Naive thymus-derived CD4-positive, alpha-beta T cell (primary cell): ENCODE measurements around the gene CCNJL. TPM values are rescaled to one million over a fixed set of nuclear protein-coding genes. Genes with fewer than 3 reads are reported as not detected.

Experiments used
- ATAC-seq: fragments of 150-1000 bp; cut with Tn5 transposase; 2 replicates; pipeline ENCODE4 v1.10.0; 2021; ENCODE audit warnings: mild to moderate bottlenecking, moderate library complexity
- CTCF ChIA-PET: fragments of 350-600 bp; sonication (Branson Sonifier 250); formaldehyde crosslinking; loops from one replicate; lab custom pipeline; 2021; ENCODE audit warnings: antibody characterized with exemption; lab: Charles Lee
- POLR2A ChIA-PET: fragments of 350-600 bp; sonication (Branson Sonifier 250); formaldehyde crosslinking; loops from one replicate; lab custom pipeline; 2021; ENCODE audit warnings: antibody characterized with exemption, inconsistent platforms; lab: Charles Lee
- DNase-seq, 9 donors: peaks; one replicate each; pipeline versions ENCODE4 v3.0.0 to v3.0.0-alpha.2; 2020 to 2022; ENCODE audit warnings: mixed read lengths in 1 of 9
- H3K27ac ChIP-seq: one replicate; pipeline ENCODE4 v1.7.0; 2013; ENCODE audit warnings: mild to moderate bottlenecking, low read depth, low read length, moderate library complexity
- H3K27me3 ChIP-seq, 2 donors: one replicate each; pipeline ENCODE4 v1.7.0; 2013; ENCODE audit warnings: low read length in 2 of 2, mild to moderate bottlenecking in 2 of 2, moderate library complexity in 2 of 2; ENCODE audit not compliant: control insufficient read depth in 2 of 2, insufficient read depth in 2 of 2
- H3K36me3 ChIP-seq, 3 experiments: 1 replicate in 2 of 3; 2 replicates in 1 of 3; pipeline ENCODE4 v1.7.0; 2013; ENCODE audit warnings: low read length in 3 of 3, mild to moderate bottlenecking in 3 of 3, moderate library complexity in 1 of 3; ENCODE audit not compliant: insufficient read depth in 3 of 3, control insufficient read depth in 2 of 3
- H3K4me1 ChIP-seq, 2 donors: one replicate each; pipeline ENCODE4 v1.7.0; 2013; ENCODE audit warnings: low read length in 2 of 2, mild to moderate bottlenecking in 2 of 2, moderate library complexity in 1 of 2; ENCODE audit not compliant: control insufficient read depth in 2 of 2, insufficient read depth in 2 of 2
- H3K4me3 ChIP-seq: 2 replicates; pipeline ENCODE4 v1.7.0; 2013; ENCODE audit warnings: mild to moderate bottlenecking, low read length
- H3K9me3 ChIP-seq, 3 experiments: 1 replicate in 2 of 3; 2 replicates in 1 of 3; pipeline ENCODE4 v1.7.0; 2013; ENCODE audit warnings: low read length in 3 of 3; ENCODE audit not compliant: control insufficient read depth in 2 of 3
- H3K27ac Mint-ChIP-seq, 9 donors: one replicate each; pipeline ENCODE4 v1.8.0; 2020 to 2022; ENCODE audit warnings: mixed read lengths in 9 of 9, mild to moderate bottlenecking in 8 of 9, moderate library complexity in 5 of 9, inconsistent platforms in 2 of 9
- H3K27me3 Mint-ChIP-seq, 5 donors: one replicate each; pipeline ENCODE4 v1.8.0; 2021 to 2022; ENCODE audit warnings: mixed read lengths in 5 of 5, mild to moderate bottlenecking in 1 of 5
- H3K36me3 Mint-ChIP-seq, 5 donors: one replicate each; pipeline ENCODE4 v1.8.0; 2020 to 2022; ENCODE audit warnings: mixed read lengths in 5 of 5, mild to moderate bottlenecking in 3 of 5, inconsistent platforms in 1 of 5
- H3K4me1 Mint-ChIP-seq, 7 donors: one replicate each; pipeline ENCODE4 v1.8.0; 2020 to 2022; ENCODE audit warnings: mixed read lengths in 7 of 7, mild to moderate bottlenecking in 3 of 7, inconsistent platforms in 1 of 7
- H3K4me3 Mint-ChIP-seq, 10 donors: one replicate each; pipeline ENCODE4 v1.8.0; 2020 to 2022; ENCODE audit warnings: mild to moderate bottlenecking in 10 of 10, mixed read lengths in 10 of 10, moderate library complexity in 6 of 10, inconsistent platforms in 2 of 10
- H3K9me3 Mint-ChIP-seq, 11 donors: one replicate each; pipeline ENCODE4 v1.8.0; 2020 to 2022; ENCODE audit warnings: mixed read lengths in 11 of 11, mild to moderate bottlenecking in 4 of 11, inconsistent platforms in 1 of 11, moderate library complexity in 1 of 11
- intact Hi-C, 2 donors: fragments of 100-400 bp; cut with micrococcal nuclease; formaldehyde crosslinking; loops; one replicate each; pipeline ENCODE4 v1.15.1; 2023
- polyA plus RNA-seq, 2 donors: library from polyadenylated mRNA; unstranded; fragments of 300-500 nt; fragmentation: Illumina TruSeq; gene quantifications; one replicate each; pipeline ENCODE4 v1.2.3, GENCODE V29; 2021
- total RNA-seq, 6 experiments: library from RNA in 5 of 6; stranded (reverse) in 5 of 6; gene quantifications; 1 replicate in 5 of 6; 2 replicates in 1 of 6; pipeline ENCODE4 v1.2.3 and lab custom pipeline; 2021 to 2026

CCNJL gene
- total and polyA plus RNA-seq, 7 experiments from 2014 or later: 0.42 to 2.3 TPM; not detected in 5

DNA sequence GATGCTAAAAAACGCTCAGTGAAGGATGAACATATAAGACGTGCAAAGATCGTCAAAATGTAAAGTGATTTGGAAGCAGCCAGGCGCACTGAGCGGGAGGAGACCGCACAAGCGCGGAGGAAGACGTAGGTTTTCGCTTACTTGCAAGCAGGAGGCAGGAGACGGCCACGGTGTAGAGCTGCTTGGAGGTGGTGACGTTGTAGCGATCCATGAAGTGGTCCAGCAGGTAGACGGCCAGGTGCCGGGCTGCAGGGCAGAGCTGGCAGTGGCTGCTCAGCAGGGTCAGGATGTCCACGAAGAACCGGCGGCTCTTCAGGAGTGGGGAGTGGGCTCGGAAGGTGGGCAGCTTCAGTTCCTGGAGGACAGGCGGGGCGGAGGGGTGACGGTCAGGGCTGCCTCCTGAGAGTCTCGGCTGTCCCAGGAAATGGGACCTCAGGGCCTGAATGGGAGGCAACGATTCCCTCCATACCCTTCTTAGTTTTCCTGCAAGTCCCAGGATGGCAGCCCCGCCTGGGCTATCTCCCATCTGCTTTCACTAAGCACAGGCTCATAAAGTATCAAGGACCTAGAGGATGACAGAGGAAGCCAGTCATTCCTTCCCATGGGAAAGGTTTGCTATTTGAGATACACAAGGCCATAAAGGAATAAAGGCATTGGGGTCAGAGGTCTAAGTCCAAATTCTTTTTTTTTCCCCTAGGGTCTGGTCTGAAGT, 31.8 kb downstream of the CCNJL start:
- Mint-ChIP-seq H3K4me3 (no peak overlapping the region), H3K27ac (no peak overlapping the region), H3K27me3 (peaks cover 0 to 12% (median 9%) of the 10 kb centered on the region in 5 donors), H3K36me3 (no peaks in the 10 kb centered on the region), H3K4me1 (peaks cover 0 to 4% (median 0%) of the 10 kb centered on the region in 7 donors), H3K9me3 (no peaks in the 10 kb centered on the region)
- H3K27me3 ChIP-seq: no peaks in the 10 kb centered on the region
- no peaks in the 10 kb centered on the region for H3K4me1 ChIP-seq
- H3K9me3 ChIP-seq: no peaks in the 10 kb centered on the region
- ATAC-seq: no peak
- H3K4me3 ChIP-seq: no peak overlapping the region
- POLR2A ChIA-PET: no interaction called here
- H3K36me3 ChIP-seq: no peaks in the 10 kb centered on the region
- CTCF ChIA-PET: no interaction called here
- intact Hi-C loops: no loop called here
- DNase-seq: no peak
- no peak overlapping the region for H3K27ac ChIP-seq

DNA sequence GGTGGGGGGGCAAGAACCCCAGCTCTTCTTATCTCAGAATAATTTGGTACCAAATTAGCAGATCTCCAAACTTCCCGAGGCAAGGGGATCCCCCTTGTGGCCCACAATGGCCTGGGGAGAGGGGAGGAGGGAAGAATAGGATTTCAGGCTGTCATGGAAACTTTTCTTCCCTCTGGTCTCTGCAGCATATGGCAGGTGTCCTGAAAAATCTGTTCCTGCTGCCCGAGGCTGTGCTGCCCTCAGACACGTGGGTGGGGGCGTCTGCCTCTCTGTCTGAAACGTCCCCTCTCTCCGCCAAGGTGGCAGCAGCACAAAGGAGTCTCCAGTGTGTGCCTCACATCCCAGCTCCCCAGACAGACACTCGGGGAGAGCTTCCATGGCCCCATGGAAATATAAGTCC, 34.0 kb downstream of the CCNJL start:
- ChIA-PET CTCF (no interaction called here), POLR2A (no interaction called here)
- DNase-seq (no peak), ATAC-seq (no peak)
- no peak overlapping the region for H3K27ac Mint-ChIP-seq
- no peak overlapping the region for H3K4me3 Mint-ChIP-seq
- Histone ChIP-seq H3K36me3 (no peaks in the 10 kb centered on the region), H3K9me3 (no peaks in the 10 kb centered on the region), H3K27me3 (no peaks in the 10 kb centered on the region), H3K4me1 (no peaks in the 10 kb centered on the region), H3K4me3 (no peak overlapping the region), H3K27ac (no peak overlapping the region)
- no peaks in the 10 kb centered on the region for H3K36me3 Mint-ChIP-seq
- peaks cover 4 to 7% (median 5%) of the 10 kb centered on the region in 5 donors for H3K27me3 Mint-ChIP-seq
- H3K9me3 Mint-ChIP-seq: peaks cover 0 to 2% (median 0%) of the 10 kb centered on the region in 11 donors
- intact Hi-C loops: no loop called here
- peaks cover 0 to 11% (median 0%) of the 10 kb centered on the region in 7 donors for H3K4me1 Mint-ChIP-seq

DNA sequence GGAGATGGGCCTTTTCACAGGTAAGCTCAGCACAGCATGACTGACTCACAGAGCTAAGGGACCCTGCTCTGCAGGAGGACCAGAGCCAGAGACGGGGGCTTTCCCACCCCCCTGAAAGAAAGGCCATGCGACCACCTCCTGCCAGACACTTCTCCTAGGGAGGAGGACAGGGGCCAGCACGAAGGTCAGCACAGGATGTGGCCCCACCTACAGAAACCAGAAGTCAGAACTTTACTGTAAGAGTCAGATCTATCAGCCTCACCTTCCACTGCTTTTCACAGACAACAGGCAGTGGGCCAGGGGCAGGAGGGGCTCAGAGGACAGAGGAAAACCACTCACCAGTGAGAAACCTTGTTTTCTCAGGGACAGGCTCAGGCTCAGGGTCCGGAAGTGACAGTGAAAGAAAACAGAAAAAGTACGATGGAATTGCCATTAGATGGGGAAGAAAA, 37.9 kb downstream of the CCNJL start:
- no peak overlapping the region for H3K27ac ChIP-seq
- H3K4me1 ChIP-seq: no peaks in the 10 kb centered on the region
- Mint-ChIP-seq H3K27ac (peak overlapping the region in 2 of 9 donors; percentile 10 to 19), H3K27me3 (peaks cover 0 to 6% (median 4%) of the 10 kb centered on the region in 5 donors), H3K36me3 (no peaks in the 10 kb centered on the region), H3K4me1 (peaks cover 0 to 32% (median 4%) of the 10 kb centered on the region in 7 donors), H3K9me3 (peaks cover 0 to 2% (median 0%) of the 10 kb centered on the region in 11 donors), H3K4me3 (no peak overlapping the region)
- CTCF ChIA-PET: no interaction called here
- DNase-seq (no peak), ATAC-seq (peak; percentile 22)
- no peak overlapping the region for H3K4me3 ChIP-seq
- intact Hi-C loops: no loop called here
- POLR2A ChIA-PET: no interaction called here
- no peaks in the 10 kb centered on the region for H3K36me3 ChIP-seq
- no peaks in the 10 kb centered on the region for H3K27me3 ChIP-seq
- no peaks in the 10 kb centered on the region for H3K9me3 ChIP-seq

DNA sequence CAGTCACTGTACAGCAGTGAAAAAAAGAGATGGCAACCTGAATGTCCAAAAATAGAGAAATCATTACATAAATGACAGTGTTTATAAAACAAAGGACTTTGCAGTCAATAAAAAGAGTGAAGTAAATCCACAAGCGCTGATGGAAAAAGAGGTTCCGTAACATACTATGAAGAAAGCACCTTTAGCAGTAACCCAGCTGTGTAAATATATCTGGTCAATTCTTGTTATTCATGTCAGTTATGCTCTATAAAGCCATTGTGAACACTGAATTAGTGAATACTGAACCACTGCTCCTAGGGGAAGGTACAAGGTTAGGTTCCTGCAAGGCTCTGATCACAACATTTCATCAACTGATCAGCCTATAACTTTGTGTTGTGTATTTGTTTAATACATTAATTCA, 39.5 kb downstream of the CCNJL start:
- Histone ChIP-seq H3K4me1 (no peaks in the 10 kb centered on the region), H3K36me3 (no peaks in the 10 kb centered on the region), H3K27ac (no peak overlapping the region), H3K27me3 (no peaks in the 10 kb centered on the region), H3K9me3 (no peaks in the 10 kb centered on the region), H3K4me3 (no peak overlapping the region)
- peaks cover 0 to 2% (median 0%) of the 10 kb centered on the region in 11 donors for H3K9me3 Mint-ChIP-seq
- ChIA-PET CTCF (no interaction called here), POLR2A (no interaction called here)
- intact Hi-C loops: no loop called here
- peaks cover 0 to 6% (median 4%) of the 10 kb centered on the region in 5 donors for H3K27me3 Mint-ChIP-seq
- DNase-seq: no peak
- no peaks in the 10 kb centered on the region for H3K36me3 Mint-ChIP-seq
- H3K27ac Mint-ChIP-seq: no peak overlapping the region
- H3K4me3 Mint-ChIP-seq: no peak overlapping the region
- no peak for ATAC-seq
- peaks cover 0 to 32% (median 5%) of the 10 kb centered on the region in 7 donors for H3K4me1 Mint-ChIP-seq

DNA sequence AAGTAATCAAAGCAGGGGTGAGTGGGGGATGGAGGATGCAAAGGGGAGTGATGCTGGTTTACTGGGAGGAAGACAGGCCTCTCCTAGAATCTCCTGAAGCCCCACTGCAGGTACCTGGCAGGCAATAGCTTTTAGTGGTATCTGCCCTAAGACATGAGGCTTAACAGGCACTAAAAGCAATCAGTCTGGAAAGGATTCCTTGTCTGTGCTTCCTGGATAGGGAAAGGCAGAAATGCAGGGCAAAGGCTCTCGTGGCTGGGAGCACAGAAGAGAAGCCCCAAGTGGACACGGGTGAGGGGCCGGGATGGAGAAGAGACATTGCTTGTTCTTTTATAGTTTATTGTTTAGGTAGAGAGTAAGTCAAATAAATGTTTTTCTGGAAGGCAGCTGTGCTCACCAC, 40.1 kb downstream of the CCNJL start:
- H3K4me1 ChIP-seq: no peaks in the 10 kb centered on the region
- H3K9me3 ChIP-seq: no peaks in the 10 kb centered on the region
- ChIA-PET CTCF (no interaction called here), POLR2A (no interaction called here)
- DNase-seq (no peak), ATAC-seq (no peak)
- Mint-ChIP-seq H3K27me3 (peaks cover 0 to 5% (median 4%) of the 10 kb centered on the region in 5 donors), H3K9me3 (peaks cover 0 to 2% (median 0%) of the 10 kb centered on the region in 11 donors), H3K4me1 (peaks cover 0 to 32% (median 5%) of the 10 kb centered on the region in 7 donors), H3K36me3 (no peaks in the 10 kb centered on the region), H3K27ac (no peak overlapping the region), H3K4me3 (no peak overlapping the region)
- no peaks in the 10 kb centered on the region for H3K27me3 ChIP-seq
- intact Hi-C loops: no loop called here
- no peaks in the 10 kb centered on the region for H3K36me3 ChIP-seq
- no peak overlapping the region for H3K27ac ChIP-seq
- H3K4me3 ChIP-seq: no peak overlapping the region

DNA sequence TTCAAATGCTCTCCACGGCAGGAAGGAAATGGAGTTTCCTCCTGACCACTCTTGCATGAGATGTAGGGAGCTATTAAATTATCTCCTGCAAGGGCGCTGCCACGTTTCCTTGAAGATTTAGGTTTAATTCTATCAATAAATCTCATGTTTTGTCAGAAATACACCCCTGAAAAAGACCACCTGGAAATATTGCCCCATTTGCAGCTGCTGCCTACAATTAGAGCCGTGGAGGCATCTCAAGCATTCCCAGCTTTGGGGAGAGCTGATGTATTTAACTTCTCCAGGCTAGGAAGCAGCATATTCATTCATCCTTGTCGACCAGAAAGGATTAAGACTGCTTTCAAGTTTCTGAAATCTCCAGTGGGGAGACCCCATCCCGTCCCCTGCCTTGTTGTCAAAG, 40.5 kb downstream of the CCNJL start:
- H3K27me3 ChIP-seq: no peaks in the 10 kb centered on the region
- Mint-ChIP-seq H3K9me3 (peaks cover 0 to 2% (median 0%) of the 10 kb centered on the region in 11 donors), H3K27ac (no peak overlapping the region), H3K36me3 (no peaks in the 10 kb centered on the region), H3K27me3 (peaks cover 0 to 4% (median under 1%) of the 10 kb centered on the region in 5 donors), H3K4me3 (peak overlapping the region in 2 of 10 donors; percentile 6 to 36), H3K4me1 (peaks cover 0 to 28% (median 5%) of the 10 kb centered on the region in 7 donors)
- DNase-seq (no peak), ATAC-seq (no peak)
- no peaks in the 10 kb centered on the region for H3K36me3 ChIP-seq
- ChIA-PET CTCF (no interaction called here), POLR2A (no interaction called here)
- intact Hi-C loops: no loop called here
- no peak overlapping the region for H3K27ac ChIP-seq
- H3K4me1 ChIP-seq: no peaks in the 10 kb centered on the region
- no peaks in the 10 kb centered on the region for H3K9me3 ChIP-seq
- no peak overlapping the region for H3K4me3 ChIP-seq

DNA sequence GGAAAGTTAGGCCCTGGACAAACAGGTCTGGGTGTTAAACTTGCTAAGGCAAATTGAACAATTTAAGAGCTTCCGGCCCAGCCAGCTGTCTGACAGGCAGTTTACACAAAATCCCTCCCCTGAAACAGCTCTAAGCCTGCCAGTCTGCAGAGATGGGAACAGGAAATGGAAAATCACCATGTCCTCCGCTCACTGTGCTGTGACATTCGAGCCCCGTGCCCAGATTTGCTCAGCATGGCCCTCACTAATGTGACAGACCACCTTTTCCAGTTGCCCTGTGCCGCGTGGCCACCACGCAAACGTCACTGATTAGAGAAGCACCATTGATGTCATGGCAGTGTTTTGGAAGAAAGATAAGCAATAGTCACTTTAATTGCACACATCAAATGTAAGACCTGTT, 41.0 kb downstream of the CCNJL start:
- Mint-ChIP-seq H3K27ac (peak overlapping the region in 1 of 9 donors; percentile 14), H3K4me3 (peak overlapping the region in 7 of 10 donors; percentile 1 to 70 (median 32)), H3K4me1 (peaks cover 0 to 28% (median 5%) of the 10 kb centered on the region in 7 donors), H3K36me3 (no peaks in the 10 kb centered on the region), H3K9me3 (peaks cover 0 to 2% (median 0%) of the 10 kb centered on the region in 11 donors), H3K27me3 (peaks cover 0 to 4% (median 0%) of the 10 kb centered on the region in 5 donors)
- intact Hi-C loops: no loop called here
- DNase-seq (peak in 2 of 9 donors; percentile 2 to 4), ATAC-seq (no peak)
- Histone ChIP-seq H3K36me3 (no peaks in the 10 kb centered on the region), H3K4me1 (no peaks in the 10 kb centered on the region), H3K27ac (no peak overlapping the region), H3K4me3 (no peak overlapping the region), H3K27me3 (no peaks in the 10 kb centered on the region), H3K9me3 (no peaks in the 10 kb centered on the region)
- CTCF ChIA-PET: no interaction called here
- POLR2A ChIA-PET: no interaction called here
